ENCODE results near the gene SEL1L. TPM values are rescaled to one million over a fixed set of nuclear protein-coding genes. Genes with fewer than 3 reads are reported as not detected.

Gene SEL1L
- total and polyA plus RNA-seq, 2 of the 13 experiments (the other 11 are each of a cell fraction or from before 2014, with no cell fraction given), result 15.3 to 61.0 TPM

DNA sequence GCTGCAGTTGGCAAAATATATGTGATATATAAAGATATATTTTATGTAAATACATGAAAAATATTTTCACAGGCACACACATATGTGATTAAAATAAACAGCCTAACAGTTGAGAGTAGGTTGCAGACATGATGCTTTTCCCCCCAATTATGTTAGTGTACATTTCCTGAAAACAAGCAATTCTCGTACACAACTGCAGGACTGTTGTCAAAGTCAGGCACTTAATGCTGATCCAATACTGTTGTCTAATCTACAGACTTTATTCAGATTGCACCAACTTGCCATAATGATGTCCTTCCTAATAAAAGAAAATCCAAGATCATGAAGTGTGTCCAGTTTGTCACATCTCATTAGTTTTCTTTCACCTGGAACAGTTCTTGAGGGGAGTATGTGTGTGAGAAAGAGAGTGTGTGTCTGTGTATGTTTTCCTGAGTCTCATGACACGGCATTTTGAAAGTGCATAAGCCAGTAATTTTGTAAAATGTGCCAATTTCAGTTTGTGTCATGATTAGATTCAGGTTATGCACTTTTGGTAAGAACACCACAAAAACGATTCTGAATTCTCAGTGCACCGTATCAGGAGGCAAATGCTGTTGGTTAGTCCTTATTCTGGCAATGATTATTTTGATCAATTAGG is 16.5 kb upstream of the SEL1L start:
- H4K20me1 ChIP-seq (ENCODE audit: insufficient read depth, low read length), result no peaks in the 10 kb centered on the region
- ChIA-PET CTCF (ENCODE audit: low intra/inter-chr PET ratio, low total read pairs) (no interaction called here), POLR2A (no interaction called here)
- no peak overlapping the region for H3K4me3 ChIP-seq (replicated peaks in 1 of 3; ENCODE audit: insufficient read depth in 1 of 3, low read depth in 2 of 3, low read length in 3 of 3)
- no peaks in the 10 kb centered on the region for H3K27me3 ChIP-seq (ENCODE audit: control insufficient read depth in 1 of 2, insufficient read depth in 2 of 2, low read length in 2 of 2)
- H3K27ac ChIP-seq (ENCODE audit: extremely low read length, insufficient read depth, low read length), result no peak overlapping the region
- no peaks in the 10 kb centered on the region for H3K4me1 ChIP-seq (ENCODE audit: insufficient read depth, low read length)
- no peak overlapping the region for H2AFZ ChIP-seq (ENCODE audit: low read length)
- no TSS peak for BruUV-seq (replicated peaks)
- DNase-seq (ENCODE audit: low spot score), result no peak
- 3% methylated on average over 4 of the region's 4 CpGs for WGBS (ENCODE audit: low lambda C conversion rate)
- in situ Hi-C loops (cut with HindIII; ENCODE audit: extremely low pct_ligation_motif_present, low pct_unique_long_range_greater_than_20kb), result no loop called here
- no peak for ATAC-seq
- H3K9ac ChIP-seq (ENCODE audit: insufficient read depth, low read depth, low read length), result no peak overlapping the region
- no peak overlapping the region for H3K4me2 ChIP-seq (ENCODE audit: low read depth, low read length)
- intact Hi-C loops (cut with micrococcal nuclease; ENCODE audit: unreplicated experiment), result no loop called here
- H3K79me2 ChIP-seq (ENCODE audit: insufficient read depth, low read length), result no peaks in the 10 kb centered on the region
- no peaks in the 10 kb centered on the region for H3K36me3 ChIP-seq (replicated peaks in 1 of 2; ENCODE audit: control insufficient read depth in 1 of 2, insufficient read depth in 2 of 2, low read length in 2 of 2)
- no peak for FAIRE-seq
- H3K9me3 ChIP-seq (ENCODE audit: low read length), result no peaks in the 10 kb centered on the region
- TF ChIP-seq TBP (CRISPR knock-in tag; IDR thresholded peaks at IDR 0.05), result no peak
- TF ChIP-seq ZNF235 (CRISPR knock-in tag; IDR thresholded peaks at IDR 0.05; ENCODE audit: borderline replicate concordance), result no peak
- TF ChIP-seq, protein P1, sequence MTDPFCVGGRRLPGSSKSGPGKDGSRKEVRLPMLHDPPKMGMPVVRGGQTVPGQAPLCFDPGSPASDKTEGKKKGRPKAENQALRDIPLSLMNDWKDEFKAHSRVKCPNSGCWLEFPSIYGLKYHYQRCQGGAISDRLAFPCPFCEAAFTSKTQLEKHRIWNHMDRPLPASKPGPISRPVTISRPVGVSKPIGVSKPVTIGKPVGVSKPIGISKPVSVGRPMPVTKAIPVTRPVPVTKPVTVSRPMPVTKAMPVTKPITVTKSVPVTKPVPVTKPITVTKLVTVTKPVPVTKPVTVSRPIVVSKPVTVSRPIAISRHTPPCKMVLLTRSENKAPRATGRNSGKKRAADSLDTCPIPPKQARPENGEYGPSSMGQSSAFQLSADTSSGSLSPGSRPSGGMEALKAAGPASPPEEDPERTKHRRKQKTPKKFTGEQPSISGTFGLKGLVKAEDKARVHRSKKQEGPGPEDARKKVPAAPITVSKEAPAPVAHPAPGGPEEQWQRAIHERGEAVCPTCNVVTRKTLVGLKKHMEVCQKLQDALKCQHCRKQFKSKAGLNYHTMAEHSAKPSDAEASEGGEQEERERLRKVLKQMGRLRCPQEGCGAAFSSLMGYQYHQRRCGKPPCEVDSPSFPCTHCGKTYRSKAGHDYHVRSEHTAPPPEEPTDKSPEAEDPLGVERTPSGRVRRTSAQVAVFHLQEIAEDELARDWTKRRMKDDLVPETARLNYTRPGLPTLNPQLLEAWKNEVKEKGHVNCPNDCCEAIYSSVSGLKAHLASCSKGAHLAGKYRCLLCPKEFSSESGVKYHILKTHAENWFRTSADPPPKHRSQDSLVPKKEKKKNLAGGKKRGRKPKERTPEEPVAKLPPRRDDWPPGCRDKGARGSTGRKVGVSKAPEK (CRISPR knock-in tag; IDR thresholded peaks at IDR 0.05; ENCODE audit: borderline replicate concordance), result no peak
- no peak for TF ChIP-seq ZNF792 (CRISPR knock-in tag; IDR thresholded peaks at IDR 0.05)
- no peak for TF ChIP-seq ZNF326 (CRISPR knock-in tag; IDR thresholded peaks at IDR 0.05; ENCODE audit: borderline replicate concordance)
- no peak for TF ChIP-seq PHB2 (IDR thresholded peaks at IDR 0.05; ENCODE audit: partially characterized antibody)
- TF ChIP-seq ZNF431 (CRISPR knock-in tag; IDR thresholded peaks at IDR 0.05; ENCODE audit: borderline replicate concordance, low read depth), result no peak
- TF ChIP-seq ZNF367 (CRISPR knock-in tag; IDR thresholded peaks at IDR 0.05; ENCODE audit: borderline replicate concordance), result no peak
- no peak for TF ChIP-seq NKX3-1 (CRISPR knock-in tag; IDR thresholded peaks at IDR 0.05)
- TF ChIP-seq NCOA5 (CRISPR knock-in tag; IDR thresholded peaks at IDR 0.05), result no peak
- no peak for TF ChIP-seq TOE1 (CRISPR knock-in tag; IDR thresholded peaks at IDR 0.05)
- TF ChIP-seq, protein P2, sequence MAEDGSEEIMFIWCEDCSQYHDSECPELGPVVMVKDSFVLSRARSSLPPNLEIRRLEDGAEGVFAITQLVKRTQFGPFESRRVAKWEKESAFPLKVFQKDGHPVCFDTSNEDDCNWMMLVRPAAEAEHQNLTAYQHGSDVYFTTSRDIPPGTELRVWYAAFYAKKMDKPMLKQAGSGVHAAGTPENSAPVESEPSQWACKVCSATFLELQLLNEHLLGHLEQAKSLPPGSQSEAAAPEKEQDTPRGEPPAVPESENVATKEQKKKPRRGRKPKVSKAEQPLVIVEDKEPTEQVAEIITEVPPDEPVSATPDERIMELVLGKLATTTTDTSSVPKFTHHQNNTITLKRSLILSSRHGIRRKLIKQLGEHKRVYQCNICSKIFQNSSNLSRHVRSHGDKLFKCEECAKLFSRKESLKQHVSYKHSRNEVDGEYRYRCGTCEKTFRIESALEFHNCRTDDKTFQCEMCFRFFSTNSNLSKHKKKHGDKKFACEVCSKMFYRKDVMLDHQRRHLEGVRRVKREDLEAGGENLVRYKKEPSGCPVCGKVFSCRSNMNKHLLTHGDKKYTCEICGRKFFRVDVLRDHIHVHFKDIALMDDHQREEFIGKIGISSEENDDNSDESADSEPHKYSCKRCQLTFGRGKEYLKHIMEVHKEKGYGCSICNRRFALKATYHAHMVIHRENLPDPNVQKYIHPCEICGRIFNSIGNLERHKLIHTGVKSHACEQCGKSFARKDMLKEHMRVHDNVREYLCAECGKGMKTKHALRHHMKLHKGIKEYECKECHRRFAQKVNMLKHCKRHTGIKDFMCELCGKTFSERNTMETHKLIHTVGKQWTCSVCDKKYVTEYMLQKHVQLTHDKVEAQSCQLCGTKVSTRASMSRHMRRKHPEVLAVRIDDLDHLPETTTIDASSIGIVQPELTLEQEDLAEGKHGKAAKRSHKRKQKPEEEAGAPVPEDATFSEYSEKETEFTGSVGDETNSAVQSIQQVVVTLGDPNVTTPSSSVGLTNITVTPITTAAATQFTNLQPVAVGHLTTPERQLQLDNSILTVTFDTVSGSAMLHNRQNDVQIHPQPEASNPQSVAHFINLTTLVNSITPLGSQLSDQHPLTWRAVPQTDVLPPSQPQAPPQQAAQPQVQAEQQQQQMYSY (CRISPR knock-in tag; IDR thresholded peaks at IDR 0.05), result no peak
- TF ChIP-seq, protein P3, sequence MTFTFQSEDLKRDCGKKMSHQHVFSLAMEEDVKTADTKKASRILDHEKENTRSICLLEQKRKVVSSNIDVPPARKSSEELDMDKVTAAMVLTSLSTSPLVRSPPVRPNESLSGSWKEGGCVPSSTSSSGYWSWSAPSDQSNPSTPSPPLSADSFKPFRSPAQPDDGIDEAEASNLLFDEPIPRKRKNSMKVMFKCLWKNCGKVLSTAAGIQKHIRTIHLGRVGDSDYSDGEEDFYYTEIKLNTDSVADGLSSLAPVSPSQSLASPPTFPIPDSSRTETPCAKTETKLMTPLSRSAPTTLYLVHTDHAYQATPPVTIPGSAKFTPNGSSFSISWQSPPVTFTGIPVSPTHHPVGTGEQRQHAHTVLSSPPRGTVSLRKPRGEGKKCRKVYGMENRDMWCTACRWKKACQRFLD (CRISPR knock-in tag; IDR thresholded peaks at IDR 0.05; ENCODE audit: borderline replicate concordance), result no peak
- no peak for TF ChIP-seq ERF (CRISPR knock-in tag; IDR thresholded peaks at IDR 0.05)
- TF ChIP-seq, protein P4, sequence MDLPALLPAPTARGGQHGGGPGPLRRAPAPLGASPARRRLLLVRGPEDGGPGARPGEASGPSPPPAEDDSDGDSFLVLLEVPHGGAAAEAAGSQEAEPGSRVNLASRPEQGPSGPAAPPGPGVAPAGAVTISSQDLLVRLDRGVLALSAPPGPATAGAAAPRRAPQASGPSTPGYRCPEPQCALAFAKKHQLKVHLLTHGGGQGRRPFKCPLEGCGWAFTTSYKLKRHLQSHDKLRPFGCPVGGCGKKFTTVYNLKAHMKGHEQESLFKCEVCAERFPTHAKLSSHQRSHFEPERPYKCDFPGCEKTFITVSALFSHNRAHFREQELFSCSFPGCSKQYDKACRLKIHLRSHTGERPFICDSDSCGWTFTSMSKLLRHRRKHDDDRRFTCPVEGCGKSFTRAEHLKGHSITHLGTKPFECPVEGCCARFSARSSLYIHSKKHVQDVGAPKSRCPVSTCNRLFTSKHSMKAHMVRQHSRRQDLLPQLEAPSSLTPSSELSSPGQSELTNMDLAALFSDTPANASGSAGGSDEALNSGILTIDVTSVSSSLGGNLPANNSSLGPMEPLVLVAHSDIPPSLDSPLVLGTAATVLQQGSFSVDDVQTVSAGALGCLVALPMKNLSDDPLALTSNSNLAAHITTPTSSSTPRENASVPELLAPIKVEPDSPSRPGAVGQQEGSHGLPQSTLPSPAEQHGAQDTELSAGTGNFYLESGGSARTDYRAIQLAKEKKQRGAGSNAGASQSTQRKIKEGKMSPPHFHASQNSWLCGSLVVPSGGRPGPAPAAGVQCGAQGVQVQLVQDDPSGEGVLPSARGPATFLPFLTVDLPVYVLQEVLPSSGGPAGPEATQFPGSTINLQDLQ (CRISPR knock-in tag; IDR thresholded peaks at IDR 0.05), result no peak
